ENCODE results near the gene SYNGR2. TPM values are rescaled to one million over a fixed set of nuclear protein-coding genes. Genes with fewer than 3 reads are reported as not detected.

SYNGR2 gene, protein sequence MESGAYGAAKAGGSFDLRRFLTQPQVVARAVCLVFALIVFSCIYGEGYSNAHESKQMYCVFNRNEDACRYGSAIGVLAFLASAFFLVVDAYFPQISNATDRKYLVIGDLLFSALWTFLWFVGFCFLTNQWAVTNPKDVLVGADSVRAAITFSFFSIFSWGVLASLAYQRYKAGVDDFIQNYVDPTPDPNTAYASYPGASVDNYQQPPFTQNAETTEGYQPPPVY
- total RNA-seq: 11.4 TPM

- peak; percentile 67 for DNase-seq
These were observed at the start of gene SYNGR2 for GRCh38 chr17:78168242-78168902. Gene SYNGR2 (plus strand): TSS chr17:78168581. CDS start chr17:78168617, 36 bp downstream.

GRCh38 chr17:78118801-78119241, 49.6 kb upstream of the SYNGR2 start:
- no peak for DNase-seq

DNA sequence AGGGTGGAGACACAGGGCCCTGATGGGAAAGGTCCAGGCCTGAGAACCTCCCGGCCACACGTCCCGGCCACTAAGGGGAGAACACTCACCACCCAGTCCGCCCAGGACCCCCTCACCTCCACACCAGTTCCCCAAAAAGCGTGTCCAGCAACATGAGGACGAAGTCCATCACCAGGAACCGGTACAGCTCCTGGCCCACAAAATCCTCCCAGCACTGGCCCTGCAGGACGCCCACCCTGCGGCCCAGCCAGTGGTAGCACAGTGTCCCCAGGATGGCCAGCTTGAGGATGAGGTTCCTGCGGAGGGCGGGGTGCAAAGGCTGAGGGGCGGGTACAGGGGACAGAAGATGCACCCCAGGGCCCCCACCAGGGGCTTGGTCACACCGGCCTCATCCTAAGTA, 47.8 kb upstream of the SYNGR2 start:
- no peak for DNase-seq

DNA sequence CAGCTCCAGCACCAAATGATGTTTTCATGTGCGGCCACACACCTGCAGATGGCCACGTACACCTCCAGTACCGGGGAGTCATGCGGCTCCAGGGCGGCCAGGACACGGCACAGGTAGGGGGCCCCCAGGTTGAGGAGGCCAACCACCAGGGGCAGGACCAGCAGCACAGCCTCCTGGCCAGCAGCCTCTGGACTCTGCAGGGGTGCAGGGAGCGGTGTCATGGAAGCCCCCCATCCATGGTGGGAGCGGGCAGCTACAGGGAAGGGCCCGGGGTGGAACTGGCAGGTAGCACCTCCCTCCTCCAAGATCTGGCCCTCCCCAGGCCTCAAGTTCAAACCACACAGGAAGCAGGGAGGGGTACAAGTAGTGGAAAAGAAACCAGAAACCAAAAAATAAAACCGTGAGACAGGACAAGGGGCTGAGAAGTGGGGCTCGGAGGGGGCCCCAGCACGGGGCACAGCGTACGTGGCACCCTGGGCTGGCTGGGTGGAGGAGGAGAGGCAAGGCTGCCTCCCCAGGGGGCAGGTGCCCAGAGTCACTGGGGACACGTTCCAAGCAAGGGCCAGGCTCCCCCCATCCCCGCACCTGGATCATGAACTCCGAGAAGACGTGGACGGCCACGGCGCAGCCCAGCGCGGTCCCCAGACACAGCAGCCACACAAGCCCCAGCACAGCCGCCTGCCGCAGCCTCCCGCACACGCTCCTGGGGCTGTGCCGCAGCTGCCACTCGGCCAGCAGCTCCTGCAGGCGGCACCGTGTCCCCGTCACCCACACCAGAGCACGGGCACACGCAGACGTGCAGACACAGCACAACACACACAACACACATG, 47.2 kb upstream of the SYNGR2 start:
- no peak for DNase-seq

DNA sequence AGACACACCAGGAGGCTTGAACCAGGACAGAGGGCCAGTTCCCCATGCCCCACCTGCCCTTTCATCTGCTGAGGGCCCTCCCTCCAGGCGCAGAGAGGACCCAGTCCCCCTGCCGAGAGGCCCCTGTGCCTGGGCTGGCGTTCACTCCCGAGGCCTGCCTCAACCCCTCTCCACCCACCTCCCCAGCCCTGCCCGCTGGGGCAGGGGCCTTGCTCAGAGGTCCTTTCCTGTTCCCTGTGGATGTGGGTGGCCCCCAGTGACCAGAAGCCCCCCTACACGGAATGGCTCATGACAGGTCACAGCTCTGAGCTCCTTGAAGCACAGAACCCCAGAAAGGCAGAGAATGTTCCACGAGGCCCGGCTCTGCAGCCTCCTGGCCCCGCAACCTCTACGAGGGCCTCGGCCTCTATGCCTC, 46.6 kb upstream of the SYNGR2 start:
- DNase-seq: no peak

GRCh38 chr17:78122216-78122930, 46.0 kb upstream of the SYNGR2 start:
- no peak for DNase-seq

- no peak for DNase-seq
These were observed 45.5 kb upstream of the SYNGR2 start for GRCh38 chr17:78122931-78123249.

GRCh38 chr17:78123258-78123929, 45.0 kb upstream of the SYNGR2 start:
- no peak for DNase-seq

- DNase-seq: no peak
These were observed 44.1 kb upstream of the SYNGR2 start for GRCh38 chr17:78124081-78124835.

- no peak for DNase-seq
These were observed 43.6 kb upstream of the SYNGR2 start for GRCh38 chr17:78124836-78125137.

DNA sequence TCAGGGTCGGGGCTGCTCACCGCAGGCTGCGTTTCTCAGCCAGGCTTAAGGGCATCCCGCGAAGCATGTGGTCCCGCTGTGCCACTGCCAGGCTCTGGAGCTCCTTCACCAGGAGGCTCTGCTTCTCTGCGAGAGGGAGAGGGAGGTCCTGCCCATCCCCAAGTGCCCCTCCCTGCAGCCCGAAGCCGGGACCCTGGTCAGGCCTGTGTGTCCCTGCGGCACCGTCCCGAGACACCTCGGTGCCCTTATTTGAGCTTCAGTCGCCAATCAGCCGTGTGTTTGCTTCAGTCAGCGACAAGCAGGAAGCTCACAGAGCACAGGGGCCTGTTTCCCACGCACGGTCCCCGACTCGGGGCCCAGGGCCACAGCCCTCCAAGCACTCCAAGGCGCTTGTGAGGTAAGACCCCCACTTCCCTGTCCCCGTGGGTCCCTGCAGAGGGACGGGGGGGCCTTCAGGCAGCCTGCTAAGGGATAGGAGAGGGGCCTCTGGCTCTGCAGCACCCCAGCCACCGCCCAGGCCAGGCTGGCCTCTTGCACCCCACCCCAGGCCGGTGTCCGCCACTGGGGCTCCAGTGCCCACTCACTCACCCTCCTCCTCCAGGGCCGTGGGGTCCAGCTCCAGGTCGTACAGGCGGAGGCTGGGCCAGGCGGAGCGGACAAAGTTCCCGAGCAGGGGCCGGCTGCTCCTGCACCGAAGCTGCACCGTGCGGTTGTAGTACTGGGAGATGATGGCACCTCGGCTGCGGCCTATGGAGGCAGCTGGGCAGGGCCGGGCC, 43.1 kb upstream of the SYNGR2 start:
- DNase-seq: no peak

GRCh38 chr17:78125976-78126894, 42.1 kb upstream of the SYNGR2 start:
- no peak for DNase-seq

DNA sequence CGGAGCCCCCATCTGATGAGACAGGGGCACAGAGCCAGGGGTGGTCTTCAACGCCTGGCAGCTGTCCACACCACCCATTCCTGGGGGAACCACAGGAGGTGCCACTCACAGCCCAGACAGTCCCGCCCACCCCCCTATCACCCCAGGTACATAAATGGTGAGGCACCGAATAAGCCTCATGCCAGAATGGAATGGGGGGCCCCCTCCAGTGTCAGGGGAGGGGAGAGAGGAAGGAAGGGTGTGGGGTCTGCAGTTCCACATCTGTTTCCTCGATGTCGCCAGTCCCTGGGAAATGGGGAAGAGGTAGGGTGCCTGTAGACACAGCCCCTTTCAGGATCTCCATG, 41.5 kb upstream of the SYNGR2 start:
- no peak for DNase-seq

DNA sequence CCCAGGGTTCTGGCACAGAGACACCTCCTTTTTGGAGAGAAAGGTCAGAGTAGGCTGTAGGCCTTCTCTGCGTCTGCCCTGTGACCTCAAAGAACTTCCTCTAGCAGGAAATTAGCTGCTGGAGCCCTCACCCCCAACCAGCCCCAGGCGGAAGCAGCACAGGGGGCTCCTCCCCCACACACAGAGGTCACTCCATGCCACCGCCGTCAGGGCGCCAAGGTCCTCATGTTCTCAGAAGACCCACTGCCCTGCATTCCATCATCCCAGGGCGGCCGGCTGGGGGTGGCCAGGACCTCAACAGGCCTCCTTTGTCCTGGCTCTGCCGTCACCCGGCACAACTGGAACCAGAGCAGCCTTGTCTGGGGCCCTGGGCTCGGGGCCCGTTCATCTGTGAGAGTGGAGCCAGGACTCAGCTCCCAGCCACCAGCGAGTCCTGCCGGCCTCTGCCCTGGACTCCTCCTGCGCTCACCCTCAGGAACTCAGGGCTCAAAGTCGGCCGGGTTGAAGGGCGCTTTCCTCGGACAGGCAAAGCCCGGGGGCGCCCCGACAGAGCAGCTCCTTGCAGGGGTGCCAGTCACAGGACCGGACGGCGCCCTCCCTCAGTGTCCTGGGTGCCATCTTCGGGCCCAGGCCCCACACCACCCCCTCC, 41.0 kb upstream of the SYNGR2 start:
- DNase-seq: peak; percentile 76

- DNase-seq: no peak
These were observed 40.4 kb upstream of the SYNGR2 start for GRCh38 chr17:78127888-78128550.

DNA sequence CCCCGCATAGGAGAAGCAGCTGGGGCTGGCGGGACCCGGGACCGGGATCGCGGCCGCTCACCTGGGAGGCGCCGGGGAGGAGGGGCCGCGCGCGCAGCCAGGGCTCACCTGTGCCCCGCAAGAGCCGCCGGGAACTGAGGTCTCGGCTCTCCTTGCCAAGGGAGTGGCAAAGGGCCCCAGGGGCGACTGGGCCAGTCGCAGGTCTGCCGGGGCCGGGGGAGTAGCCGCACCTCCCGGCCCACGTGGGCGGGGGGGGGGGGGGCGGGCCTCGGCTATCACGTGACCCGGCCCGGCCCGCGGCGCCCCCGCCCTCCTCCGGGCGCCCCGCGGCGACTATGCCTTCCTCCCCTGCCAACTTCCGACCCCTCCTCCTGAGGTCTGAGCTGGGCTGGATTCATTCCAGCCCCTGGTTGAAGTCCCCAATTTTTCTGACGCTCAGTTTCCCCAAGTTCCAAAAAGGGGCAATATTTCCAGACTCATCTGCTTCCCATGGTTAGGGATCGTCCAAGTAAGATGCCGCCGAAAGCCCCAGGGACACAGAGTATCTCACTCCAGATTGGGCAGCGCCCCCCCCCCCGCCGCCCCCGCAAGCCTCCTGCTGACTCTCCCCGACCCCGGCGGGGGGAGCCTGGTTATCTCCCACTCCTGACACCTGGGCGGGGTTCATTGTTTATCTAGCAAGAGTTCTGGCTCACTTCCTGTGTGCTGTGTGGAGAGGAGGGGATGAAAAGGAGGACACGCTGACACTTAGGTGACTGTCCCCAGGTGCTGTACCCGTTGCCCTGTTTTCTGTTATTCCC, 39.6 kb upstream of the SYNGR2 start, which contains the start of gene TMC6:
Gene TMC6 (minus strand): TSS at position 205 of the 800 bp plus-strand sequence. CDS start 1,923 bp downstream, outside the sequence.
- peak; percentile 37 for DNase-seq

GRCh38 chr17:78129351-78130089, 38.9 kb upstream of the SYNGR2 start:
- DNase-seq: no peak

Data from occipital lobe (tissue), 2 donors.